DOHH2 (cell line): Measurements from ENCODE around the gene LRTM2.

Experiments
- H3F3A ChIP-seq: fragments of 200-600 bp; sonication (generic), shearing (Covaris generic); 2 replicates; pipeline ENCODE4 v1.6.0; 2016; ENCODE audit warnings: antibody characterized with exemption, mild to moderate bottlenecking; ENCODE audit not compliant: control insufficient read depth, insufficient read depth
- H3K27ac ChIP-seq: fragments of 200-600 bp; sonication (generic); 2 replicates; pipeline ENCODE4 v1.5.1; 2014; ENCODE audit warnings: low read depth, mild to moderate bottlenecking, low read length, moderate library complexity
- H3K27me3 ChIP-seq: fragments of 200-600 bp; sonication (generic); 2 replicates; pipeline ENCODE4 v1.6.1; 2014; ENCODE audit warnings: mild to moderate bottlenecking, low read length, mixed read lengths; ENCODE audit not compliant: control insufficient read depth
- H3K36me3 ChIP-seq: fragments of 200-600 bp; sonication (generic); 2 replicates; pipeline ENCODE4 v1.6.1; 2014; ENCODE audit warnings: mild to moderate bottlenecking, low read length, moderate library complexity, mixed read lengths; ENCODE audit not compliant: control insufficient read depth
- H3K4me1 ChIP-seq: fragments of 200-600 bp; sonication (generic); 2 replicates; pipeline ENCODE4 v1.6.1; 2014; ENCODE audit warnings: mild to moderate bottlenecking, low read length, mixed read lengths; ENCODE audit not compliant: control insufficient read depth
- H3K4me2 ChIP-seq: fragments of 200-600 bp; sonication (generic); 2 replicates; pipeline ENCODE4 v1.6.0; 2014; ENCODE audit warnings: mild to moderate bottlenecking, low read length, moderate library complexity
- H3K4me3 ChIP-seq: fragments of 200-600 bp; sonication (generic); 2 replicates; pipeline ENCODE4 v1.5.1; 2014; ENCODE audit warnings: mild to moderate bottlenecking, low read length, mixed read lengths
- H3K79me2 ChIP-seq: fragments of 200-600 bp; sonication (generic); 2 replicates; pipeline ENCODE4 v1.6.1; 2014; ENCODE audit warnings: mild to moderate bottlenecking, low read length, mixed read lengths; ENCODE audit not compliant: control insufficient read depth
- H3K9me2 ChIP-seq: fragments of 200-600 bp; sonication (generic); replicated peaks from 2 replicates; pipeline ENCODE4 v1.6.1; 2014; ENCODE audit warnings: mild to moderate bottlenecking, low read length, mixed read lengths; ENCODE audit not compliant: control insufficient read depth
- H3K9me3 ChIP-seq: fragments of 200-600 bp; sonication (generic); 2 replicates; pipeline ENCODE4 v1.6.1; 2014; ENCODE audit warnings: antibody characterized with exemption, low read length, mixed read lengths; ENCODE audit not compliant: control insufficient read depth, insufficient read depth
- H4K20me1 ChIP-seq: fragments of 200-600 bp; sonication (generic); 2 replicates; pipeline ENCODE4 v1.6.0; 2014; ENCODE audit warnings: low read depth, mild to moderate bottlenecking, antibody characterized with exemption, low read length, moderate library complexity; ENCODE audit not compliant: control insufficient read depth, insufficient read depth
- EZH2phosphoT487 ChIP-seq: fragments of 200-600 bp; sonication (generic); IDR thresholded peaks from 2 replicates; pipeline ENCODE4 v1.6.1; 2017; ENCODE audit warnings: borderline replicate concordance, mild to moderate bottlenecking, antibody characterized with exemption, low read length, moderate library complexity, mixed read lengths
- TF ChIP-seq, protein P1 (sequence below): fragments of 200-600 bp; sonication (generic); IDR thresholded peaks from one replicate; pipeline ENCODE4 v1.5.1; 2014; ENCODE audit warnings: antibody characterized with exemption, mild to moderate bottlenecking, low read depth, low read length; ENCODE audit not compliant: poor library complexity, severe bottlenecking

The LRTM2 gene

GRCh38 chr12:1844223-1844622 lies 23.9 kb downstream of the LRTM2 start:
- H3K27me3 ChIP-seq, result peaks cover 17% of the 10 kb centered on the region; the same call in 1 of the 2 replicates
- no peaks in the 10 kb centered on the region for H3K9me2 ChIP-seq
- no peak overlapping the region for H3K4me2 ChIP-seq

DNA sequence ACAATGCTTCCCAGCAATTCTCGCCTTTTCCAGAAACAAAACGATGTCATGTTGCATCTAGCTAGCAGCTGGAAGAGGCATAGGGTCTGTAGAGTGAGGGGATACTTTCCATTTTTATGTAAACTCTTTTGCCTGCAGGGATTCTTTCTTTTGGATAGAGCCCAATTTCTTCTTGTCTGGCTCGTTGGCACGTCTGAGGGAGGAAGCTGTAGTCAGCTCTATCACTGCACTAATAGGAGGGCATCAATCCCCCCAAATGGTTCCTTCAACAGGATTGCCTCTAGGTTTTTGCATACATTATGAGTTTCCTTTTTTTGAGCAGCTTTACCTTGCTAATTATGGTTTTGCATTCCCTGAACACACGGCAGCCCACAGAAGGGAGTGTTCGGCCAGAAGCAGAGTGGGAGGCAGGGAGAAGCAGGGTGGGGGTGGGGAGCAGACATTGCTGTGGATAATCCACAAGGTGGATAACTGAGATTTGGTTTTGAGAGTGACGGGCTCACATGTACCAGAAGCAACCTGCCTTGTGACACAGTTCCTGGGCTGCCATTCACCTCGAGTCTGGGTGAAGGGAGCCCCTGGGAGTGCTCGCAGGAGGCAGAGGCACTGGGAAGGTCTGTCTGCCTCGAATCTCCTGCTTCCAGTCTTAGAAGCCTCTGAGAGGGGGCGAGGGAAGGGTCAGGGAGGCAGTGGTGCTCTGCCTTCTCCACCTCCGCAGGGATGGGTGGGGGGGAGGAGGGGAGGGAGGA lies 24.5 kb downstream of the LRTM2 start:
- no peaks in the 10 kb centered on the region for H3K79me2 ChIP-seq
- no peaks in the 10 kb centered on the region for H4K20me1 ChIP-seq
- TF ChIP-seq, protein P1, sequence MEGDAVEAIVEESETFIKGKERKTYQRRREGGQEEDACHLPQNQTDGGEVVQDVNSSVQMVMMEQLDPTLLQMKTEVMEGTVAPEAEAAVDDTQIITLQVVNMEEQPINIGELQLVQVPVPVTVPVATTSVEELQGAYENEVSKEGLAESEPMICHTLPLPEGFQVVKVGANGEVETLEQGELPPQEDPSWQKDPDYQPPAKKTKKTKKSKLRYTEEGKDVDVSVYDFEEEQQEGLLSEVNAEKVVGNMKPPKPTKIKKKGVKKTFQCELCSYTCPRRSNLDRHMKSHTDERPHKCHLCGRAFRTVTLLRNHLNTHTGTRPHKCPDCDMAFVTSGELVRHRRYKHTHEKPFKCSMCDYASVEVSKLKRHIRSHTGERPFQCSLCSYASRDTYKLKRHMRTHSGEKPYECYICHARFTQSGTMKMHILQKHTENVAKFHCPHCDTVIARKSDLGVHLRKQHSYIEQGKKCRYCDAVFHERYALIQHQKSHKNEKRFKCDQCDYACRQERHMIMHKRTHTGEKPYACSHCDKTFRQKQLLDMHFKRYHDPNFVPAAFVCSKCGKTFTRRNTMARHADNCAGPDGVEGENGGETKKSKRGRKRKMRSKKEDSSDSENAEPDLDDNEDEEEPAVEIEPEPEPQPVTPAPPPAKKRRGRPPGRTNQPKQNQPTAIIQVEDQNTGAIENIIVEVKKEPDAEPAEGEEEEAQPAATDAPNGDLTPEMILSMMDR, result no peak
- TF ChIP-seq EZH2phosphoT487, result no peak
- H3K4me3 ChIP-seq, result no peak overlapping the region
- no peaks in the 10 kb centered on the region for H3K9me2 ChIP-seq
- H3K36me3 ChIP-seq, result no peaks in the 10 kb centered on the region
- peaks cover 17% of the 10 kb centered on the region; the same call in 1 of the 2 replicates for H3K27me3 ChIP-seq
- peaks cover 8% of the 10 kb centered on the region for H3K4me1 ChIP-seq
- no peak overlapping the region for H3K27ac ChIP-seq
- H3K4me2 ChIP-seq, result no peak overlapping the region
- no peaks in the 10 kb centered on the region for H3F3A ChIP-seq
- H3K9me3 ChIP-seq, result no peaks in the 10 kb centered on the region

More at GRCh38 chr12:1844223-1844622, 23.9 kb downstream of the LRTM2 start:
- no peak overlapping the region for H3K27ac ChIP-seq
- H3K4me3 ChIP-seq, result no peak overlapping the region
- TF ChIP-seq EZH2phosphoT487, result no peak
- TF ChIP-seq, protein P1, result no peak
- H4K20me1 ChIP-seq, result no peaks in the 10 kb centered on the region
- H3K9me3 ChIP-seq, result no peaks in the 10 kb centered on the region
- no peaks in the 10 kb centered on the region for H3K36me3 ChIP-seq
- no peaks in the 10 kb centered on the region for H3K79me2 ChIP-seq
- H3F3A ChIP-seq, result no peaks in the 10 kb centered on the region
- peaks cover 8% of the 10 kb centered on the region for H3K4me1 ChIP-seq

- Histone ChIP-seq H4K20me1 (no peaks in the 10 kb centered on the region), H3K4me3 (no peak overlapping the region), H3K4me1 (peaks cover 8% of the 10 kb centered on the region), H3K36me3 (no peaks in the 10 kb centered on the region), H3K4me2 (no peak overlapping the region), H3K79me2 (no peaks in the 10 kb centered on the region), H3K27ac (no peak overlapping the region), H3K27me3 (peaks cover 17% of the 10 kb centered on the region; the same call in 1 of the 2 replicates), H3F3A (no peaks in the 10 kb centered on the region), H3K9me2 (no peaks in the 10 kb centered on the region), H3K9me3 (no peaks in the 10 kb centered on the region)
- TF ChIP-seq, protein P1, result no peak
- no peak for TF ChIP-seq EZH2phosphoT487
Measured at GRCh38 chr12:1845427-1845826, 25.1 kb downstream of the LRTM2 start.
